ENCODE data around the gene AGAP1. TPM values are rescaled to one million over a fixed set of nuclear protein-coding genes. Genes with fewer than 3 reads are reported as not detected.

Gene AGAP1
- total and polyA plus RNA-seq, 4 donors = 36.1 to 79.4 (median 52.6) TPM

- Histone ChIP-seq H3K27me3 (ENCODE audit: control insufficient read depth, insufficient read depth, low read length) (no peaks in the 10 kb centered on the region), H3K27ac (ENCODE audit: low read depth, low read length) (peak overlapping the region; percentile 71), H3K36me3 (ENCODE audit: control insufficient read depth, insufficient read depth, low read length) (no peaks in the 10 kb centered on the region), H3K4me3 (ENCODE audit: low read depth, low read length) (peak overlapping the region; percentile 26), H3K4me1 (ENCODE audit: control insufficient read depth, insufficient read depth, low read length) (peaks cover 51% of the 10 kb centered on the region), H3K9me3 (ENCODE audit: control insufficient read depth, insufficient read depth, low read length) (no peaks in the 10 kb centered on the region)
- peak; percentile 75 to 98 (median 84) for DNase-seq (ENCODE audit: low read depth in 4 of 6, low spot score in 6 of 6)
- 7% methylated on average over 19 of the region's 22 CpGs for WGBS (ENCODE audit: insufficient coverage)
Observed at GRCh38 chr2:235605312-235606003, 111.6 kb downstream of the AGAP1 start.

- H3K27ac ChIP-seq (ENCODE audit: low read depth, low read length) = peak overlapping the region; percentile 71
- DNase-seq (ENCODE audit: low read depth in 4 of 6, low spot score in 6 of 6) = peak in 2 of 6 donors; percentile 28 to 47
- no peaks in the 10 kb centered on the region for H3K36me3 ChIP-seq (ENCODE audit: control insufficient read depth, insufficient read depth, low read length)
- peaks cover 56% of the 10 kb centered on the region for H3K4me1 ChIP-seq (ENCODE audit: control insufficient read depth, insufficient read depth, low read length)
- WGBS (ENCODE audit: insufficient coverage) = 27% methylated on average over 6 of the region's 10 CpGs
- H3K27me3 ChIP-seq (ENCODE audit: control insufficient read depth, insufficient read depth, low read length) = no peaks in the 10 kb centered on the region
- peak overlapping the region; percentile 26 for H3K4me3 ChIP-seq (ENCODE audit: low read depth, low read length)
- H3K9me3 ChIP-seq (ENCODE audit: control insufficient read depth, insufficient read depth, low read length) = no peaks in the 10 kb centered on the region
Observed at GRCh38 chr2:235606004-235606715, 112.3 kb downstream of the AGAP1 start.

GRCh38 chr2:235607546-235608199 lies 113.8 kb downstream of the AGAP1 start:
- no peak overlapping the region for H3K27ac ChIP-seq (ENCODE audit: low read depth, low read length)
- no peak for DNase-seq (ENCODE audit: low read depth in 4 of 6, low spot score in 6 of 6)
- no peaks in the 10 kb centered on the region for H3K27me3 ChIP-seq (ENCODE audit: control insufficient read depth, insufficient read depth, low read length)
- H3K36me3 ChIP-seq (ENCODE audit: control insufficient read depth, insufficient read depth, low read length) = no peaks in the 10 kb centered on the region
- WGBS (ENCODE audit: insufficient coverage) = 64% methylated on average over 13 of the region's 18 CpGs
- H3K4me1 ChIP-seq (ENCODE audit: control insufficient read depth, insufficient read depth, low read length) = peaks cover 67% of the 10 kb centered on the region
- H3K4me3 ChIP-seq (ENCODE audit: low read depth, low read length) = no peak overlapping the region
- H3K9me3 ChIP-seq (ENCODE audit: control insufficient read depth, insufficient read depth, low read length) = no peaks in the 10 kb centered on the region

GRCh38 chr2:235608200-235608887 lies 114.5 kb downstream of the AGAP1 start:
- peaks cover 67% of the 10 kb centered on the region for H3K4me1 ChIP-seq (ENCODE audit: control insufficient read depth, insufficient read depth, low read length)
- H3K4me3 ChIP-seq (ENCODE audit: low read depth, low read length) = no peak overlapping the region
- H3K9me3 ChIP-seq (ENCODE audit: control insufficient read depth, insufficient read depth, low read length) = no peaks in the 10 kb centered on the region
- WGBS (ENCODE audit: insufficient coverage) = 79% methylated on average over 6 of the region's 14 CpGs
- no peaks in the 10 kb centered on the region for H3K27me3 ChIP-seq (ENCODE audit: control insufficient read depth, insufficient read depth, low read length)
- H3K36me3 ChIP-seq (ENCODE audit: control insufficient read depth, insufficient read depth, low read length) = no peaks in the 10 kb centered on the region
- no peak overlapping the region for H3K27ac ChIP-seq (ENCODE audit: low read depth, low read length)
- peak in 1 of 6 donors; percentile 45 for DNase-seq (ENCODE audit: low read depth in 4 of 6, low spot score in 6 of 6)

- Histone ChIP-seq H3K27ac (ENCODE audit: low read depth, low read length) (no peak overlapping the region), H3K36me3 (ENCODE audit: control insufficient read depth, insufficient read depth, low read length) (no peaks in the 10 kb centered on the region), H3K27me3 (ENCODE audit: control insufficient read depth, insufficient read depth, low read length) (no peaks in the 10 kb centered on the region), H3K9me3 (ENCODE audit: control insufficient read depth, insufficient read depth, low read length) (no peaks in the 10 kb centered on the region), H3K4me1 (ENCODE audit: control insufficient read depth, insufficient read depth, low read length) (peaks cover 75% of the 10 kb centered on the region), H3K4me3 (ENCODE audit: low read depth, low read length) (no peak overlapping the region)
- no peak for DNase-seq (ENCODE audit: low read depth in 4 of 6, low spot score in 6 of 6)
- WGBS (ENCODE audit: insufficient coverage) = 95% methylated on average over 9 of the region's 11 CpGs
Observed at GRCh38 chr2:235609321-235609720, 115.5 kb downstream of the AGAP1 start.

GRCh38 chr2:235609746-235610145 lies 115.9 kb downstream of the AGAP1 start:
- DNase-seq (ENCODE audit: low read depth in 4 of 6, low spot score in 6 of 6) = no peak
- Histone ChIP-seq H3K4me1 (ENCODE audit: control insufficient read depth, insufficient read depth, low read length) (peaks cover 78% of the 10 kb centered on the region), H3K27me3 (ENCODE audit: control insufficient read depth, insufficient read depth, low read length) (no peaks in the 10 kb centered on the region), H3K27ac (ENCODE audit: low read depth, low read length) (no peak overlapping the region), H3K4me3 (ENCODE audit: low read depth, low read length) (no peak overlapping the region), H3K36me3 (ENCODE audit: control insufficient read depth, insufficient read depth, low read length) (no peaks in the 10 kb centered on the region), H3K9me3 (ENCODE audit: control insufficient read depth, insufficient read depth, low read length) (no peaks in the 10 kb centered on the region)
- WGBS (ENCODE audit: insufficient coverage) = 98% methylated on average over 4 of the region's 5 CpGs

- 75% methylated on average over 12 of the region's 12 CpGs for WGBS (ENCODE audit: insufficient coverage)
- Histone ChIP-seq H3K27ac (ENCODE audit: low read depth, low read length) (no peak overlapping the region), H3K27me3 (ENCODE audit: control insufficient read depth, insufficient read depth, low read length) (no peaks in the 10 kb centered on the region), H3K4me3 (ENCODE audit: low read depth, low read length) (no peak overlapping the region), H3K9me3 (ENCODE audit: control insufficient read depth, insufficient read depth, low read length) (no peaks in the 10 kb centered on the region), H3K4me1 (ENCODE audit: control insufficient read depth, insufficient read depth, low read length) (peaks cover 72% of the 10 kb centered on the region), H3K36me3 (ENCODE audit: control insufficient read depth, insufficient read depth, low read length) (no peaks in the 10 kb centered on the region)
- DNase-seq (ENCODE audit: low read depth in 4 of 6, low spot score in 6 of 6) = no peak
Observed at GRCh38 chr2:235610696-235611257, 116.9 kb downstream of the AGAP1 start.

- 40% methylated on average over 1 of the region's 1 CpG for WGBS (ENCODE audit: insufficient coverage)
- no peak overlapping the region for H3K27ac ChIP-seq (ENCODE audit: low read depth, low read length)
- no peak overlapping the region for H3K4me3 ChIP-seq (ENCODE audit: low read depth, low read length)
- peak in 1 of 6 donors; percentile 54 for DNase-seq (ENCODE audit: low read depth in 4 of 6, low spot score in 6 of 6)
- no peaks in the 10 kb centered on the region for H3K27me3 ChIP-seq (ENCODE audit: control insufficient read depth, insufficient read depth, low read length)
- no peaks in the 10 kb centered on the region for H3K36me3 ChIP-seq (ENCODE audit: control insufficient read depth, insufficient read depth, low read length)
- H3K9me3 ChIP-seq (ENCODE audit: control insufficient read depth, insufficient read depth, low read length) = no peaks in the 10 kb centered on the region
- peaks cover 66% of the 10 kb centered on the region for H3K4me1 ChIP-seq (ENCODE audit: control insufficient read depth, insufficient read depth, low read length)
Observed at GRCh38 chr2:235611349-235611748, 117.5 kb downstream of the AGAP1 start.

- DNase-seq (ENCODE audit: low read depth in 4 of 6, low spot score in 6 of 6) = peak in 1 of 6 donors; percentile 57
- H3K27me3 ChIP-seq (ENCODE audit: control insufficient read depth, insufficient read depth, low read length) = no peaks in the 10 kb centered on the region
- H3K4me3 ChIP-seq (ENCODE audit: low read depth, low read length) = no peak overlapping the region
- no peaks in the 10 kb centered on the region for H3K9me3 ChIP-seq (ENCODE audit: control insufficient read depth, insufficient read depth, low read length)
- H3K4me1 ChIP-seq (ENCODE audit: control insufficient read depth, insufficient read depth, low read length) = peaks cover 62% of the 10 kb centered on the region
- no peaks in the 10 kb centered on the region for H3K36me3 ChIP-seq (ENCODE audit: control insufficient read depth, insufficient read depth, low read length)
- H3K27ac ChIP-seq (ENCODE audit: low read depth, low read length) = no peak overlapping the region
- WGBS (ENCODE audit: insufficient coverage) = no CpG with 5 or more reads among the region's 7 CpGs
Observed at GRCh38 chr2:235611756-235612155, 117.9 kb downstream of the AGAP1 start.

Measured in spinal cord (tissue), 10 donors.